Omental fat pad (tissue), 4 donors: ENCODE results near the gene UPK3A. TPM values are rescaled to one million over a fixed set of nuclear protein-coding genes. Genes with fewer than 3 reads are reported as not detected.
"Not testable (repeated sequence)": the region's sequence is repeated elsewhere in the genome, so short reads cannot be mapped to it uniquely, and the experiment has no call there.

Experiments used
- ATAC-seq: fragments of 150-250 bp; one replicate; pipeline ENCODE4 v1.9.1; 2016; ENCODE audit warnings: mild to moderate bottlenecking, moderate library complexity; ENCODE audit not compliant: low FRiP score
- DNase-seq: peaks from one replicate; pipeline ENCODE4 v3.0.0-alpha.2; 2019; ENCODE audit warnings: low spot score
- CTCF ChIP-seq, 3 donors: fragments of 450-650 bp; IDR thresholded peaks; one replicate each; pipeline ENCODE4 v1.5.1; 2016 to 2017; ENCODE audit warnings: antibody characterized with exemption in 3 of 3, mild to moderate bottlenecking in 3 of 3, moderate library complexity in 2 of 3
- total RNA-seq, 4 donors: library from RNA; depleted of rRNA; stranded (reverse); fragments of >200 nt; gene quantifications; one replicate each; pipeline ENCODE4 v1.1.0, GENCODE V29; 2016

UPK3A gene
- total RNA-seq, 4 donors from 2014 or later = not detected

GRCh38 chr22:45248832-45249561 lies 35.8 kb upstream of the UPK3A start:
- no peak for TF ChIP-seq CTCF (IDR thresholded peaks at IDR 0.05)
- no peak for DNase-seq

GRCh38 chr22:45251825-45252224 lies 32.9 kb upstream of the UPK3A start:
- ATAC-seq = no peak
- DNase-seq = no peak
- TF ChIP-seq CTCF (IDR thresholded peaks at IDR 0.05) = no peak

More at GRCh38 chr22:45248832-45249561, 35.8 kb upstream of the UPK3A start:
- ATAC-seq = no peak

- ATAC-seq (no peak), DNase-seq (no peak)
- no peak for TF ChIP-seq CTCF (IDR thresholded peaks at IDR 0.05)
These were observed 31.6 kb upstream of the UPK3A start for GRCh38 chr22:45253039-45253641.

- ATAC-seq = no peak
- TF ChIP-seq CTCF (IDR thresholded peaks at IDR 0.05) = no peak
These were observed 30.4 kb upstream of the UPK3A start for GRCh38 chr22:45254388-45254787.

GRCh38 chr22:45254789-45255278 lies 29.9 kb upstream of the UPK3A start:
- ATAC-seq = no peak
- DNase-seq = no peak

More at GRCh38 chr22:45254388-45254787, 30.4 kb upstream of the UPK3A start:
- no peak for DNase-seq

GRCh38 chr22:45257941-45258340 lies 26.8 kb upstream of the UPK3A start:
- not testable (repeated sequence) for ATAC-seq, DNase-seq

More at GRCh38 chr22:45254789-45255278, 29.9 kb upstream of the UPK3A start:
- TF ChIP-seq CTCF (IDR thresholded peaks at IDR 0.05) = no peak

- no peak for DNase-seq
- no peak for ATAC-seq
- no peak for TF ChIP-seq CTCF (IDR thresholded peaks at IDR 0.05)
These were observed 24.9 kb upstream of the UPK3A start for GRCh38 chr22:45259754-45260394.

GRCh38 chr22:45260395-45260759 lies 24.4 kb upstream of the UPK3A start:
- not testable (repeated sequence) for DNase-seq, ATAC-seq
